ENCODE data around the gene EIF3I.

DNA sequence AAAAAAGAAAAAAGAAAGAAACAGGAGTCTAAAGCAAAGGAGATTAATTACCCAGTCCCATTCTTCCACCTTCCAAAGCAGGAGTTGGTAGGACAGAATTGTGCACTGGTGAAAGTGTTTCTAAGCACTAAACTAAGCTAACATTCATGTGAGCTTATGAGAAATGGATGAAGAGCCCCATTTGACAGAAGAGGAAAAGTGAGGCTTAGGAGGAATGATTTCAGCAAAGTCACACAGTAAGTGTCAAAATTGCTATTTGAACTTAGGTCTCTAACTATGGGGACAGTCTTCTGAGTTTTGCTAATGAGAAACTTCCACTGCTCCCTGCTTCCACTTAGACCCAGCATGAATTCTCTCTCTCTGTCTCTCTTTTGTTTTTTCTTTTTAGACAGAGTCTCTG is 47.5 kb downstream of the EIF3I start:
- TF ChIP-seq, protein P1, sequence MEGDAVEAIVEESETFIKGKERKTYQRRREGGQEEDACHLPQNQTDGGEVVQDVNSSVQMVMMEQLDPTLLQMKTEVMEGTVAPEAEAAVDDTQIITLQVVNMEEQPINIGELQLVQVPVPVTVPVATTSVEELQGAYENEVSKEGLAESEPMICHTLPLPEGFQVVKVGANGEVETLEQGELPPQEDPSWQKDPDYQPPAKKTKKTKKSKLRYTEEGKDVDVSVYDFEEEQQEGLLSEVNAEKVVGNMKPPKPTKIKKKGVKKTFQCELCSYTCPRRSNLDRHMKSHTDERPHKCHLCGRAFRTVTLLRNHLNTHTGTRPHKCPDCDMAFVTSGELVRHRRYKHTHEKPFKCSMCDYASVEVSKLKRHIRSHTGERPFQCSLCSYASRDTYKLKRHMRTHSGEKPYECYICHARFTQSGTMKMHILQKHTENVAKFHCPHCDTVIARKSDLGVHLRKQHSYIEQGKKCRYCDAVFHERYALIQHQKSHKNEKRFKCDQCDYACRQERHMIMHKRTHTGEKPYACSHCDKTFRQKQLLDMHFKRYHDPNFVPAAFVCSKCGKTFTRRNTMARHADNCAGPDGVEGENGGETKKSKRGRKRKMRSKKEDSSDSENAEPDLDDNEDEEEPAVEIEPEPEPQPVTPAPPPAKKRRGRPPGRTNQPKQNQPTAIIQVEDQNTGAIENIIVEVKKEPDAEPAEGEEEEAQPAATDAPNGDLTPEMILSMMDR (conservative IDR thresholded peaks at IDR 0.05; ENCODE audit: low read depth in 2 of 2), result no peak
- TF ChIP-seq POLR2AphosphoS5 (IDR thresholded peaks at IDR 0.05; ENCODE audit: low read depth) (no peak), EZH2phosphoT487 (IDR thresholded peaks at IDR 0.05; ENCODE audit: unreplicated experiment) (no peak), EZH2 (IDR thresholded peaks at IDR 0.05; ENCODE audit: low read depth, unreplicated experiment) (no peak), CREB1 (CRISPR knock-in tag; IDR thresholded peaks at IDR 0.05; ENCODE audit: low read depth) (no peak)

Data from GM23338 (cell line).